HG03097 (cell line): ENCODE measurements around the gene STAM2.

ENCODE experiments used
- ATAC-seq: cut with Tn5 transposase; IDR thresholded peaks from one replicate; pipeline ENCODE4 v1.9.1; 2021; ENCODE audit not compliant: unreplicated experiment, low FRiP score

Gene STAM2

DNA sequence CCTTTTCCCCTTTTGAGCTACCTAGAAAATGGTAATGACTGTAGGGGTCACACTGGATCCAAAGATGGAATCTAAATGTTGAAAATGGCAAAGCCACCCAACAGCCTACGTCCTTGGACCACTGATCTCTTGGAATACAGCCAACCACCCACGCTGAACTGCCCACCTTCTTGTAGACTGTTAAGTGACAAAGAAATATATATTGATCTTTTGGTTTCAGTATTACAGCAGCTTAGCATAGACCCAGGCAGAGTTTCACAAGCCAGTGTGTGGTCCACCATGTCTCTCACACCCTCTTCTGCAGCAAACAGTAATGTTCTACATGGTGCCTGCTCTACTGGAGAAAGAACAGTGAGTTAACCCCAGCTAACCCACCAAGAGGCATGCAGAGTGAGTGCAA is 96.9 kb downstream of the STAM2 start:
- ATAC-seq: no peak

DNA sequence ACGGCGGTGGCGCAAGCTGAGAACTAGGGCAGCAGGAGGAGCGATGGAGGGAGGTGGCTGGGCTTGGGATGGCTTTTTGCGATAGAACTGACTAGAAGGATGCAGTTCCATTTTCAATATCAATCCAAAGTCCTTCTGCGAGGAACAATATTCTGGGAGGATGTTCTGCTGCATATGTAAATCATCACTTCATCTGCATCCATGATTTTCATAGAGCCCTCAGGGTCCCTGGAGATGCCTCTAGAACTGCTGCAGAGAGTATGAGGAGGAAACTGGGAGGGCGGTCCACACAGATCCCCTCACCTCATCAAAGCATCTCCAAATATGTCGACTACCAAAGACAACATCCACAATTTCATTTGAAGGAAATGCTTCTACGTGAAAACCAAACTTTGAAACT is 97.5 kb downstream of the STAM2 start:
- ATAC-seq: no peak

DNA sequence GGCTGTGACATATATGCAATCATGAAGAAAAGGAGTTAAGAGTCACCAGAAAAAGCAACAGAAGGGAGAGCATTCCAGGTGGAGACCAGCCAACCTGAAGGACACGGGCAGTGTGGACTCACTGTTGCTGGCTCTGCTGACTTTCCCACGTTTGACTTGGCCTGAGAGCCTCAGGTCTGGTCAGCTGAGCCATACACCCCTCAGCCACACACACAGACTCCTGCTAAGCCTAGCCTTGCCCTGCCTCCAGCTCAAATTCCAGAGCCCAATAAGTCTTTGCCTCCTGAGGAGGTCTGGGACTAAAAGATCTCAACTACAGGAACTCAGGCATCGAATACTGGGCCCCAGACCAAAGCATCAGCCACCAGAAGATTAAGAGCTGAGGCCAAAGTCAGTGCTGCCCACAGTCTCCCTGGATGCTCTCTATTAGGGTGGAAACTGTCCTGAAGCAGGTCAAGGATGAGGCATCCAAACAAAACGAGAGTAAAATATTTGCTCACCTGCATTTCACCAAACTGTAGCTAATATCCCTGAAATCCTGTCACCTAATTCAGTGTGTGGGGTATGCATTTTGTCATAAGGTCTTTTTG is 100.0 kb downstream of the STAM2 start:
- ATAC-seq: no peak

DNA sequence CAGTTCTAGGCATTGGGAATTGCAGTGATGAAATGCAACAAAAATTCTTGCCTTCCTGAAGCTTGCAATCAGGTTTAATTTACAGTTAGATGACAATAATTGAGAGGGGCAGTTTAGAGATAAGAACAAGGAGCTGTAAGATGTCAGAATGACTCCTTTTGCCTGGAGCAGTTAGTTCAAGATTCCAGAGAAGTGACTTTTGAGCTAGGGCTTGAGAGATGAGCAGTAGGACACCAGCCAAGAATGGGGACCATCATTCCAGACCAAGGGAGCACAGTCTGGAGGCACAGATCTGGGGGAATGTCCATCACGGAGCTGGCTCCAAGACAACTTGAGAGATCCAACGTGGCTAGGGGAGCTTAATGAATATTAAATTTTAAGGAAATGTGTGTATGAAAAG is 103.6 kb downstream of the STAM2 start:
- ATAC-seq: no peak

DNA sequence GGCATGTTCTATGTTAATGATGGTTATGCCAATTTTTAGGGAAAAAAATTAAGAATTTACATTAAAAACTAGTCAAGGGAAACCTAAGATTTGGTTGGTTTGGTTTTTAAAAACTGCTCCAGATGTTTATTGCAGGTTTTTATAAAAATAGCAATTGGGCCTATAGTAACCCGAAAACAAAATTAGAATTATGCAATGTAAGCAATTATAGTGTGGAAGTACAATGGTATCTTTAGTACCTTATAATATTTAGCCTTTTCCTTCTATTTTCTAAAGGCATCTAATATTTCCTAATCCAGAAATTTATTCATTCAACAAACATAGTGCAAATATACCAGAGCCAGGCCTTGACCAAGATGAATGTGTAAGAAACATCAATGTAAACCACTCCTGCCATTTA is 104.0 kb downstream of the STAM2 start:
- no peak for ATAC-seq

DNA sequence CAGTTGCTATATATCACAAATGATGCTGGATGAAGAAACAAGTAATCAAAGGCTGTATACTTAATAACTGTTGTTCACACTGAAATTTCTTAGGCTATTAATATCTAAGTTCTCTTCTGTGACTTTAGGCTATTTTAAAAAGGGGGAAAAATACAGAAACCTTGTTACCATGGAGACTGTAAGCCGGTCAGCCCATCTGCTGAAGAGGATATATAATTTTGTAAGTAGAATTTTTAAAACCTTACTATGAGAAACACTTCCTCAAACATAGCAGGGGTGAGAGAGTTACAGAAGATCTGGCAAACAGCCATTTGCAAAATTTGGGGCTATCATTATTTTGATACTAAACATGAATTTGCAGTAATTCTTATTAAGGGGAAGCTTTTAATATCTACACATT is 104.5 kb downstream of the STAM2 start:
- no peak for ATAC-seq

DNA sequence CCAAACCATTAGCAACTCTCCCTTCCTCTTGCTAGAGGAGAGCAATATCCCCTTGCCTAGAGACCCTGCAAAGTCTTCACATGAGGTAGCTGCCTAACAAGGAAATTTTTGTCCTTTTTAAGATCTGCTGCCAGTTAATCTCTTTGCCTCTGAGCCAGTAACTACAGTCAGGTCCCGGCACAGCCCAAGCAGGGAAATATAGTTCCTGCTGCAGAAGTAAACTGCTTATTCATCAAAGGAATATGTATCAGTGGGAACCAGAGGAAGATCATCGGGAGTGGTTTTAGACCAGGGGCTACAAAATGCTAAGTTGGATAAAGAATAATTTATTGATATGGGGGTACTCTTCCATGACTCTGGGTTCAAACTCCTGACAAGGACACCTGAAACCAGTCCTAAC is 107.3 kb downstream of the STAM2 start:
- no peak for ATAC-seq

DNA sequence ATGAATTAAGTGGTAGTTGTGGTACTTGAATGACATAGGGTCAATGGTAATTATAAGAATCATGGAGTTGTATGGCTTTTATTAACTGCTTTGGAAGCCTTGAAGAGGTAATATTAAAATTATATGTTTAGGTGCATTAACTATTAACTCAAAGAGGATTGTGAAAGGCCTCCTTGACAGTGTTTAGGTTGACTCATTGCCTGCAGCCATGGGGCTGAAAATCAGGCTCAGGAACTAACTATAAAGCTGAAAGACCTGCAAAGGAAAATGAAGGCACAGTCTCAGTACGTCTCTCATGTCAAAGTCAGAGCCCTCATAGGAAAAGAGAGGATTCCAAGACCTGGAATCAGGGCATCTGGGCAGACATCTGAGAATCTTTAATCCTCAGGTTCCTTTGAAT is 107.7 kb downstream of the STAM2 start:
- no peak for ATAC-seq
